ENCODE results near the gene LIMK2. TPM values are rescaled to one million over a fixed set of nuclear protein-coding genes. Genes with fewer than 3 reads are reported as not detected.

Gene LIMK2
- total RNA-seq, 2 donors from 2014 or later, result 92.1 to 128 TPM

DNA sequence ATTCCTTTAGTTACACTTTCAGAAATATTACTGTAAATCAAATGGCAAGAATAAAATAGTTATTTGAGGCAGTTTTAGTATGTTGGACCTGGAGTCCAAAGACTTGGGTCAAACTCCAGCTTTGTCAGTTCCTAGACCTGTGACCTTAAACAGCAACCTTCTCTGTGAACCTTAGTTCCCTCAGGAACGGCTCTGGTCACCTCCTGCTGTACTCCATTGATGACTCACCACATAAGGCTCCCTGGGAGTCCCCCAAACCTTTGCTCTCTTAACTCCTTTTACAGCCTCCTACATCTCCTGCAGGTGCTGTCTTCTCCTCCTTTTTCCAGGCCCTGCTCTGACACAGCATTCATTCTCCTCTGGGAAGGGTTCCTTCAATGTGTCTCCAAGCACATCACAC is 29.1 kb downstream of the LIMK2 start:
- TF ChIP-seq POLR2AphosphoS5 (IDR thresholded peaks at IDR 0.05), result no peak
- no peak for TF ChIP-seq POLR2A (IDR thresholded peaks at IDR 0.05)
- TF ChIP-seq, protein P1, sequence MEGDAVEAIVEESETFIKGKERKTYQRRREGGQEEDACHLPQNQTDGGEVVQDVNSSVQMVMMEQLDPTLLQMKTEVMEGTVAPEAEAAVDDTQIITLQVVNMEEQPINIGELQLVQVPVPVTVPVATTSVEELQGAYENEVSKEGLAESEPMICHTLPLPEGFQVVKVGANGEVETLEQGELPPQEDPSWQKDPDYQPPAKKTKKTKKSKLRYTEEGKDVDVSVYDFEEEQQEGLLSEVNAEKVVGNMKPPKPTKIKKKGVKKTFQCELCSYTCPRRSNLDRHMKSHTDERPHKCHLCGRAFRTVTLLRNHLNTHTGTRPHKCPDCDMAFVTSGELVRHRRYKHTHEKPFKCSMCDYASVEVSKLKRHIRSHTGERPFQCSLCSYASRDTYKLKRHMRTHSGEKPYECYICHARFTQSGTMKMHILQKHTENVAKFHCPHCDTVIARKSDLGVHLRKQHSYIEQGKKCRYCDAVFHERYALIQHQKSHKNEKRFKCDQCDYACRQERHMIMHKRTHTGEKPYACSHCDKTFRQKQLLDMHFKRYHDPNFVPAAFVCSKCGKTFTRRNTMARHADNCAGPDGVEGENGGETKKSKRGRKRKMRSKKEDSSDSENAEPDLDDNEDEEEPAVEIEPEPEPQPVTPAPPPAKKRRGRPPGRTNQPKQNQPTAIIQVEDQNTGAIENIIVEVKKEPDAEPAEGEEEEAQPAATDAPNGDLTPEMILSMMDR (IDR thresholded peaks at IDR 0.05), result no peak
- no peaks in the 10 kb centered on the region for H3K9me3 ChIP-seq
- H3K4me1 ChIP-seq (replicated peaks), result no peaks in the 10 kb centered on the region
- H3K27me3 ChIP-seq (replicated peaks; ENCODE audit: insufficient read depth), result no peaks in the 10 kb centered on the region
- no peak for DNase-seq (ENCODE audit: low spot score)
- H3K36me3 ChIP-seq, result no peaks in the 10 kb centered on the region
- H3K27ac ChIP-seq, result no peak overlapping the region
- H3K4me3 ChIP-seq, result no peak overlapping the region
- WGBS, result 65% methylated on average over 1 of the region's 1 CpG
- intact Hi-C loops (cut with DNase I), result no loop called here

DNA sequence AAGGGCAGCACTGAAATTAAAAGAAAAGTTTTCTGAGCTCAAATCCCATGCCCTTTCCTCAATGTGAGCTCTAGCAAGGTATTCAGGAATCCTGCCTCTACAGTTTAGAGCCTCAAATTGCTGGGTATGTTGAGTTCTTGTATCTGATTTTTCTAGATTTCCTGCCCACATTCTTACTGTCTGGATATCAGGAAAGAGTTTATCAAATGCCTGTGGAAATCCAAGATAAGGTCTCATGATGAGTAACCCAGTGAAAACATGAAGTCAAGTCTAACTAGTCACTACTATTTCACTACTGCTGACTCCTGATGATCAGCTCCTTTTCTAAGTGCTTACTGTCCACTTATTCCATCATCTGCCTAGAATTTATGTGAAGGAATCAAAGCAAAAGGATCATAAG is 29.8 kb downstream of the LIMK2 start:
- intact Hi-C loops (cut with DNase I), result no loop called here
- Histone ChIP-seq H3K27me3 (replicated peaks; ENCODE audit: insufficient read depth) (no peaks in the 10 kb centered on the region), H3K4me3 (no peak overlapping the region), H3K36me3 (no peaks in the 10 kb centered on the region), H3K4me1 (replicated peaks) (no peaks in the 10 kb centered on the region), H3K9me3 (no peaks in the 10 kb centered on the region), H3K27ac (no peak overlapping the region)
- no peak for DNase-seq (ENCODE audit: low spot score)
- TF ChIP-seq POLR2A (IDR thresholded peaks at IDR 0.05), result no peak
- TF ChIP-seq, protein P1 (IDR thresholded peaks at IDR 0.05), result no peak
- no peak for TF ChIP-seq POLR2AphosphoS5 (IDR thresholded peaks at IDR 0.05)

DNA sequence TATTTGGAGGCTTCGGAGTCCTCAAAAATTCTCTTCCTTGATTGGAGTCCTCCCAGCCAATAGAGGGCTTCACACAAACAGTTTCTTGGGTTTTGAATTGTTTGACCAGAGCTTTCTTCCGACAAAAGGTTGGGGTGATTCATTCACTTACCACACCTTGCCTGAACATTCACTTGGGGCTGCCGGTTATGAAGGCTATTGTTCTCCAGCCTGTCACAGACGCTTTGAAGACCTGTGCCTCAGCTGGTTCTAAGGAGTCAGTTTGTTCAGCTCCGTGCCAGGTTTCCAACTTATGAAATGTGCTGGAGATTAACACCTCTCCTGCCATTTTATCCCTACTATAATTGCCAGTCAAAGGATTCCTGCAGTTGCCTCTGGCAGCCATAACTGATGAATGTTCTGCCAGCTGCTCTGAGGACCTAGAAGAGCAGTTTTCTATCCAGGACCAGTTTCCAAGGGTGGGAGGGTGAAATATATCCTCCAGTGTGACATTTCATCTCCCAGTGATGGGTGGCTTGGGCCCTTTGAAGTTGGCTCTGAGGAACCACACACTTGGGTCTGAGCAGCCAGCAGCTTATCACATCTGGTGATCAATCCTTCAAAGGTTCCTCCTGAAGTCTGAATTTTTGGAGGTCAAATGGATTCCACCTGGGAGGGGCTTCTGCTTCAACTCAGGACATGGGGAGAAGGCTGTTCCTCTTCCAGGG is 31.4 kb downstream of the LIMK2 start:
- H3K4me1 ChIP-seq (replicated peaks), result peaks cover 6% of the 10 kb centered on the region

DNA sequence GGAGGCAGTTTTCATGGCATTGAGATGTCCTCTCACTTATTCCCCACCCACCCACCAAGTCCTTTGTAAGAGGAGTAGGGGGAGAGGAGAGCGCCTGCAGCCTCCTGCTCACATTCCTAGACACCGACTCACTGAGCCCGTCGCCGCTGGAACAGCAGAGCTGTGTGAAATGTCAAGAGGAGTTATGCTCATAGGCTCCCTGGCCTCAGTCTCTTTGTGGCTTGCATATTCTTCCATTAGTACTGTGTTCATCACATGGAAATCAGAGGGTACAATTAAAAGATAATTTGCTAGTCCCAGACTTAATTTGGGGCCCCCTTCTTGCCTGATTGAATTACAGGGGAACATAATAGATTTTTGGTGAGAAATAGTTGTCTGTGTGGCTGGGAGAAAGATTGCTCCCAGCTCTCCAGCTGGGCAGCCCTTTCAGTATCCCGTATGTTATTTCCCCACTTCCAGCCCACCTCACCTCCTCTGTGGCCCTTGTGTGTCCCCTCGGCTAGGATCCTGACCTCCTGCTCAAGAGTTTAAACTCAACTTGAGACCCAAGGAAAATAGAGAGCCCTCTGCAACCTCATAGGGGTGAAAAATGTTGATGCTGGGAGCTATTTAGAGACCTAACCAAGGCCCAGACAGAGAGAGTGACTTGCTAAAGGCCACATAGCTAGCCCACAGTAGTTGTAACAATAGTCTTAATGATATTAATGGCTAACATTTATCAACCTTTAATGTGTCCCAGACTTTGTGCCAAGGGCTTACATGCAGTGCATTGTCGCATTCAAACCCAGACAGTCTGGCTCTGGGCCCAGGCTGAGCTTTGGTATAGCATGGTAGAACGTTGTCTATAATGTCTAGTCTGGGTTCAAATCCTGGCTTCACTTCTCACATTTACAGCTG is 32.2 kb downstream of the LIMK2 start:
- Histone ChIP-seq H3K27ac (no peak overlapping the region), H3K4me3 (no peak overlapping the region), H3K4me1 (replicated peaks) (peaks cover 6% of the 10 kb centered on the region), H3K9me3 (no peaks in the 10 kb centered on the region), H3K36me3 (no peaks in the 10 kb centered on the region), H3K27me3 (replicated peaks; ENCODE audit: insufficient read depth) (no peaks in the 10 kb centered on the region)
- intact Hi-C loops (cut with DNase I), result no loop called here
- TF ChIP-seq, protein P1 (IDR thresholded peaks at IDR 0.05), result no peak
- TF ChIP-seq POLR2AphosphoS5 (IDR thresholded peaks at IDR 0.05), result no peak
- no peak for TF ChIP-seq POLR2A (IDR thresholded peaks at IDR 0.05)
- DNase-seq (ENCODE audit: low spot score), result no peak
- WGBS, result 52% methylated on average over 9 of the region's 9 CpGs

More for the DNA sequence above, 31.4 kb downstream of the LIMK2 start:
- DNase-seq (ENCODE audit: low spot score), result no peak
- Histone ChIP-seq H3K9me3 (no peaks in the 10 kb centered on the region), H3K27ac (no peak overlapping the region), H3K27me3 (replicated peaks; ENCODE audit: insufficient read depth) (no peaks in the 10 kb centered on the region), H3K4me3 (no peak overlapping the region), H3K36me3 (no peaks in the 10 kb centered on the region)
- intact Hi-C loops (cut with DNase I), result no loop called here
- TF ChIP-seq POLR2A (IDR thresholded peaks at IDR 0.05) (no peak), POLR2AphosphoS5 (IDR thresholded peaks at IDR 0.05) (no peak)
- TF ChIP-seq, protein P1 (IDR thresholded peaks at IDR 0.05), result no peak
- WGBS, result 42% methylated on average over 5 of the region's 5 CpGs

Measured in prostate gland (tissue), 2 donors.